GM12878 (cell line): ENCODE measurements around the gene PIGX. TPM values are rescaled to one million over a fixed set of nuclear protein-coding genes. Genes with fewer than 3 reads are reported as not detected.

ENCODE experiments used
- CHD1 ChIP-seq: IDR thresholded peaks from 2 replicates; pipeline ENCODE4 v1.6.1; 2012; ENCODE audit warnings: low read depth, low read length, improper control_type of control experiment
- ETV6 ChIP-seq, 2 experiments: fragments of 450-650 bp in 1 of 2; IDR thresholded peaks in 1 of 2; conservative IDR thresholded peaks in 1 of 2; 2 replicates each; pipeline ENCODE4 v1.6.1; 2014; ENCODE audit warnings: antibody characterized with exemption in 1 of 2, borderline replicate concordance in 1 of 2, low read depth in 1 of 2, mild to moderate bottlenecking in 1 of 2, moderate library complexity in 1 of 2
- EZH2 ChIP-seq: IDR thresholded peaks from 2 replicates; pipeline ENCODE4 v1.6.1; 2012; ENCODE audit warnings: low read depth, mild to moderate bottlenecking, control low read depth, inconsistent platforms, low read length, borderline replicate concordance; ENCODE audit not compliant: control insufficient read depth
- FOS ChIP-seq: IDR thresholded peaks from 3 replicates; pipeline ENCODE4 v1.6.1; 2011; ENCODE audit warnings: borderline replicate concordance; ENCODE audit not compliant: insufficient read length; ENCODE audit errors: extremely low read depth
- MTA2 ChIP-seq: fragments of 450-650 bp; IDR thresholded peaks from 2 replicates; pipeline ENCODE4 v1.6.1; 2016; ENCODE audit warnings: low read depth, mild to moderate bottlenecking, moderate library complexity
- POLR2A ChIP-seq: IDR thresholded peaks from 2 replicates; pipeline ENCODE4 v1.6.1; 2011; ENCODE audit warnings: low read depth, mild to moderate bottlenecking, low read length
- SKIL ChIP-seq: fragments of 450-650 bp; IDR thresholded peaks from 2 replicates; pipeline ENCODE4 v1.6.1; 2017; ENCODE audit warnings: mild to moderate bottlenecking, low read depth, inconsistent platforms; ENCODE audit not compliant: poor library complexity, severe bottlenecking
- SMAD1 ChIP-seq: fragments of 450-650 bp; IDR thresholded peaks from 2 replicates; pipeline ENCODE4 v1.6.1; 2018; ENCODE audit warnings: mild to moderate bottlenecking, low read depth; ENCODE audit not compliant: partially characterized antibody
- SMAD5 ChIP-seq: IDR thresholded peaks from 2 replicates; pipeline ENCODE4 v1.6.1; 2016; ENCODE audit warnings: antibody characterized with exemption, low read depth
- SMC3 ChIP-seq: IDR thresholded peaks from 2 replicates; pipeline ENCODE4 v1.6.1; 2011; ENCODE audit warnings: low read length, improper control_type of control experiment, borderline replicate concordance
- TARDBP ChIP-seq: IDR thresholded peaks from 2 replicates; pipeline ENCODE4 v1.6.1; 2016; ENCODE audit warnings: borderline replicate concordance
- polyA plus RNA-seq, 11 experiments: library from polyadenylated mRNA; depleted of rRNA in 4 of 11; unstranded in 6 of 11; stranded (reverse) in 5 of 11; fragments of >200 nt; fragmentation: Nextera tagmentation in 4 of 11; fragmentation: Illumina TruSeq in 1 of 11; extraction: Ambion mirVana in 4 of 11; extraction: Trizol in 1 of 11; gene quantifications; 1 replicate in 1 of 11; 2 replicates in 10 of 11; pipeline versions ENCODE4 v1.2.1 to v1.2.3, GENCODE V29; 2011 to 2016; ENCODE audit warnings: inconsistent platforms in 2 of 11, missing spikeins in 2 of 11, low read depth in 1 of 11
- total RNA-seq, 4 experiments: library from RNA; depleted of rRNA in 3 of 4; stranded (reverse); fragments of >200 nt in 3 of 4; fragmentation: Illumina TruSeq in 1 of 4; extraction: Trizol in 1 of 4; gene quantifications; 2 replicates each; pipeline versions ENCODE4 v1.2.1 to v1.2.3, GENCODE V29; 2013 to 2021
- TF ChIP-seq, protein P1 (sequence below): fragments of 450-650 bp; IDR thresholded peaks from 2 replicates; pipeline ENCODE4 v1.6.1; 2017; ENCODE audit warnings: mild to moderate bottlenecking
- TF ChIP-seq, protein P2 (sequence below): fragments of 450-650 bp; formaldehyde crosslinking; IDR thresholded peaks from 2 replicates; pipeline ENCODE4 v1.4.0; 2020; ENCODE audit warnings: mild to moderate bottlenecking, moderate library complexity
- TF ChIP-seq, protein P3 (sequence below): IDR thresholded peaks from 2 replicates; pipeline ENCODE4 v1.6.1; 2011; ENCODE audit warnings: borderline replicate concordance, low read depth, mild to moderate bottlenecking, moderate library complexity, mixed read lengths, low read length; ENCODE audit not compliant: insufficient read depth; ENCODE audit errors: extremely low read length
- TF ChIP-seq, protein P4 (sequence below): fragments of 450-650 bp; conservative IDR thresholded peaks from 2 replicates; pipeline ENCODE4 v1.6.1; 2017; ENCODE audit warnings: mild to moderate bottlenecking, moderate library complexity

PIGX gene
- total and polyA plus RNA-seq, 10 of the 15 experiments (the other 5 are each of a cell fraction or from before 2014, with no cell fraction given) = 3.8 to 40.0 (median 22.3) TPM

DNA sequence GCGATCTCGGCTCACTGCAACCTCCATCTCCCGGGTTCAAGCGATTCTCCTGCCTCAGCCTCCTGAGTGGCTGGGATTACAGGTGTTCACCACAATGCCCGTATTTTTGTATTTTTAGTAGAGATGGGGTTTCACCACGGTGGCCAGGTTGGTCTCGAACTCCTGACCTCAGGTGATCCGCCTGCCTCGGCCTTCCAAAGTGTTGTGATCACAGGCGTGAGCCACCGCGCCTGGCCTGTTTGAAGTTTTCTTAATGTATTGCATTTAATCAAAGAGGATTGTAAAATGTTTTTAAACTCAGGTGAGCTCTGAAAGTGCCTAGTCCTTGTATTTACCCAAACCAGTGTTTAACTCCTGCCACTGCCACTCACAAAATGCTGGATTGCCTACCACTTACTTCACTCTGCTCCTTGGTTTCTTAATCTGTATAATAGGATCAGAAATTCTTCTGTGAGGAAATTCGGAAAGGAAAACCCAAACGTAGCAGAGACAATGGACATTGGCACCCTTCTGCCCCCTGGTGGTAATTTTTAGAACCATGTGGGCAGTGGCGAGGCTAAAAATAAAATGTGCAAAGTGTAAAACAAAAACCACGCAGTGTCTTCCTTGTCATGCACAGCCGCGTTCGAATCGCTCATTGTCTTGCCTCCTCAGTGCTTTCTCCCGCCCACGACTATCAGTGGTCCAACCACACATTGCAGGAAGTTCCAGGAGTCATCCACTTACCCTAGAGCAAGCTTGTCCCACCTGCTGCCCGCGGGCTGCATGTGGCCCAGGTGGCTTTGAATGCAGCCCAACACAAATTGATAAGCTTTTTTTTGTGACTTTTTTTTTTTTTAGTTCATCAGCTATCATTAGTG is 27.4 kb upstream of the PIGX start (continued):
- TF ChIP-seq, protein P1, sequence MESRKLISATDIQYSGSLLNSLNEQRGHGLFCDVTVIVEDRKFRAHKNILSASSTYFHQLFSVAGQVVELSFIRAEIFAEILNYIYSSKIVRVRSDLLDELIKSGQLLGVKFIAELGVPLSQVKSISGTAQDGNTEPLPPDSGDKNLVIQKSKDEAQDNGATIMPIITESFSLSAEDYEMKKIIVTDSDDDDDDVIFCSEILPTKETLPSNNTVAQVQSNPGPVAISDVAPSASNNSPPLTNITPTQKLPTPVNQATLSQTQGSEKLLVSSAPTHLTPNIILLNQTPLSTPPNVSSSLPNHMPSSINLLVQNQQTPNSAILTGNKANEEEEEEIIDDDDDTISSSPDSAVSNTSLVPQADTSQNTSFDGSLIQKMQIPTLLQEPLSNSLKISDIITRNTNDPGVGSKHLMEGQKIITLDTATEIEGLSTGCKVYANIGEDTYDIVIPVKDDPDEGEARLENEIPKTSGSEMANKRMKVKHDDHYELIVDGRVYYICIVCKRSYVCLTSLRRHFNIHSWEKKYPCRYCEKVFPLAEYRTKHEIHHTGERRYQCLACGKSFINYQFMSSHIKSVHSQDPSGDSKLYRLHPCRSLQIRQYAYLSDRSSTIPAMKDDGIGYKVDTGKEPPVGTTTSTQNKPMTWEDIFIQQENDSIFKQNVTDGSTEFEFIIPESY = no peak
- TF ChIP-seq MTA2 = peak; percentile 67; the same call in 1 of the 2 replicates
- no peak for TF ChIP-seq SMAD5
- TF ChIP-seq TARDBP = no peak; the same call in 1 of the 2 replicates
- TF ChIP-seq, protein P2, sequence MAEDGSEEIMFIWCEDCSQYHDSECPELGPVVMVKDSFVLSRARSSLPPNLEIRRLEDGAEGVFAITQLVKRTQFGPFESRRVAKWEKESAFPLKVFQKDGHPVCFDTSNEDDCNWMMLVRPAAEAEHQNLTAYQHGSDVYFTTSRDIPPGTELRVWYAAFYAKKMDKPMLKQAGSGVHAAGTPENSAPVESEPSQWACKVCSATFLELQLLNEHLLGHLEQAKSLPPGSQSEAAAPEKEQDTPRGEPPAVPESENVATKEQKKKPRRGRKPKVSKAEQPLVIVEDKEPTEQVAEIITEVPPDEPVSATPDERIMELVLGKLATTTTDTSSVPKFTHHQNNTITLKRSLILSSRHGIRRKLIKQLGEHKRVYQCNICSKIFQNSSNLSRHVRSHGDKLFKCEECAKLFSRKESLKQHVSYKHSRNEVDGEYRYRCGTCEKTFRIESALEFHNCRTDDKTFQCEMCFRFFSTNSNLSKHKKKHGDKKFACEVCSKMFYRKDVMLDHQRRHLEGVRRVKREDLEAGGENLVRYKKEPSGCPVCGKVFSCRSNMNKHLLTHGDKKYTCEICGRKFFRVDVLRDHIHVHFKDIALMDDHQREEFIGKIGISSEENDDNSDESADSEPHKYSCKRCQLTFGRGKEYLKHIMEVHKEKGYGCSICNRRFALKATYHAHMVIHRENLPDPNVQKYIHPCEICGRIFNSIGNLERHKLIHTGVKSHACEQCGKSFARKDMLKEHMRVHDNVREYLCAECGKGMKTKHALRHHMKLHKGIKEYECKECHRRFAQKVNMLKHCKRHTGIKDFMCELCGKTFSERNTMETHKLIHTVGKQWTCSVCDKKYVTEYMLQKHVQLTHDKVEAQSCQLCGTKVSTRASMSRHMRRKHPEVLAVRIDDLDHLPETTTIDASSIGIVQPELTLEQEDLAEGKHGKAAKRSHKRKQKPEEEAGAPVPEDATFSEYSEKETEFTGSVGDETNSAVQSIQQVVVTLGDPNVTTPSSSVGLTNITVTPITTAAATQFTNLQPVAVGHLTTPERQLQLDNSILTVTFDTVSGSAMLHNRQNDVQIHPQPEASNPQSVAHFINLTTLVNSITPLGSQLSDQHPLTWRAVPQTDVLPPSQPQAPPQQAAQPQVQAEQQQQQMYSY (CRISPR knock-in tag) = no peak
- TF ChIP-seq EZH2 = no peak
- TF ChIP-seq, protein P3, sequence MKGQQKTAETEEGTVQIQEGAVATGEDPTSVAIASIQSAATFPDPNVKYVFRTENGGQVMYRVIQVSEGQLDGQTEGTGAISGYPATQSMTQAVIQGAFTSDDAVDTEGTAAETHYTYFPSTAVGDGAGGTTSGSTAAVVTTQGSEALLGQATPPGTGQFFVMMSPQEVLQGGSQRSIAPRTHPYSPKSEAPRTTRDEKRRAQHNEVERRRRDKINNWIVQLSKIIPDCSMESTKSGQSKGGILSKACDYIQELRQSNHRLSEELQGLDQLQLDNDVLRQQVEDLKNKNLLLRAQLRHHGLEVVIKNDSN = no peak
- no peak for TF ChIP-seq CHD1
- TF ChIP-seq SKIL = peak; percentile 75
- no peak for TF ChIP-seq POLR2A
- peak; percentile 98 for TF ChIP-seq SMC3
- TF ChIP-seq, protein P4, sequence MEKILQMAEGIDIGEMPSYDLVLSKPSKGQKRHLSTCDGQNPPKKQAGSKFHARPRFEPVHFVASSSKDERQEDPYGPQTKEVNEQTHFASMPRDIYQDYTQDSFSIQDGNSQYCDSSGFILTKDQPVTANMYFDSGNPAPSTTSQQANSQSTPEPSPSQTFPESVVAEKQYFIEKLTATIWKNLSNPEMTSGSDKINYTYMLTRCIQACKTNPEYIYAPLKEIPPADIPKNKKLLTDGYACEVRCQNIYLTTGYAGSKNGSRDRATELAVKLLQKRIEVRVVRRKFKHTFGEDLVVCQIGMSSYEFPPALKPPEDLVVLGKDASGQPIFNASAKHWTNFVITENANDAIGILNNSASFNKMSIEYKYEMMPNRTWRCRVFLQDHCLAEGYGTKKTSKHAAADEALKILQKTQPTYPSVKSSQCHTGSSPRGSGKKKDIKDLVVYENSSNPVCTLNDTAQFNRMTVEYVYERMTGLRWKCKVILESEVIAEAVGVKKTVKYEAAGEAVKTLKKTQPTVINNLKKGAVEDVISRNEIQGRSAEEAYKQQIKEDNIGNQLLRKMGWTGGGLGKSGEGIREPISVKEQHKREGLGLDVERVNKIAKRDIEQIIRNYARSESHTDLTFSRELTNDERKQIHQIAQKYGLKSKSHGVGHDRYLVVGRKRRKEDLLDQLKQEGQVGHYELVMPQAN = 0 out of 2 replicates have a peak, but pooled peaks have one; percentile 49
- no peak for TF ChIP-seq FOS
- TF ChIP-seq SMAD1 = no peak
- TF ChIP-seq ETV6 (conservative IDR thresholded peaks at IDR 0.05 in 1 of 2, IDR thresholded peaks at IDR 0.05 in 1 of 2; ENCODE audit: borderline replicate concordance in 1 of 2, low read depth in 1 of 2) = peak in 1 of 2 experiments; percentile 72; a peak in 1 of 4 replicates
